HCT116 (cell line): ENCODE data around the gene HDAC1.

Source experiments
- CEBPB ChIP-seq: IDR thresholded peaks from 2 replicates; pipeline ENCODE4 v1.6.1; 2012; ENCODE audit warnings: low read depth
- CTCF ChIP-seq, 3 experiments: fragments of 200-600 bp in 1 of 3; sonication (generic) in 1 of 3; IDR thresholded peaks in 2 of 3; conservative IDR thresholded peaks in 1 of 3; 2 replicates each; pipeline ENCODE4 v1.5.1; 2012 to 2017; ENCODE audit warnings: low read depth in 2 of 3, low read length in 2 of 3, antibody characterized with exemption in 1 of 3, borderline replicate concordance in 1 of 3, control low read depth in 1 of 3, mild to moderate bottlenecking in 1 of 3, mixed read lengths in 1 of 3, mixed run types in 1 of 3, moderate library complexity in 1 of 3; ENCODE audit not compliant: insufficient read depth in 1 of 3

DNA sequence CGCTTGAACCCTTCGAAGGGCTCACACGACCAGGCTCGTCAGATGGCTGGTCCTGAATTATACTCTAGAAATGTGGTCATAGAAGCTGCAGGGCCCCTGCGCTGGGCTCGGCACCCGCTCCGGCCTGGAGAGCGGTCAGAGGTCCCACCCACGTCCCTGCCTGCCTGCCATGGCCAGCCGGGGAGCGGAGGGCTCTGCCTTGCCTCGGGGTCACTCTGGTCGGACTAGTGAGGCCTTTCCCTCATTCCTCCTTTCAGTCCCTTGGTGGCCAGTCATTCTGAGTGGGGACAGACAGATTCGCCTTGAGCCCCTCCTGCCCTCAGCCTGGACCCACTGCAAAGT is 44.7 kb downstream of the HDAC1 start:
- TF ChIP-seq CTCF (IDR thresholded peaks at IDR 0.05 in 2 of 3, conservative IDR thresholded peaks at IDR 0.05 in 1 of 3; ENCODE audit: borderline replicate concordance in 1 of 3, insufficient read depth in 1 of 3, low read depth in 2 of 3, low read length in 2 of 3) (no peak), CEBPB (no peak)
